GM13976 (cell line): ENCODE results near the gene UCN2.
A peak's percentile ranks its signal among the peaks of the same experiment; 100 is the strongest.

Experiments used
- DNase-seq: peaks from one replicate; pipeline ENCODE4 v3.0.0; 2012; ENCODE audit warnings: low spot score
- in situ Hi-C: fragments of 300-500 bp; cut with MboI; formaldehyde crosslinking; loops from one replicate; pipeline ENCODE4 v1.12.0; 2022; ENCODE audit warnings: low sequenced_read_pairs, mixed read lengths, inconsistent platforms; ENCODE audit not compliant: unreplicated experiment
- TF ChIP-seq, protein P1 (sequence below): IDR thresholded peaks from 2 replicates; pipeline ENCODE4 v1.5.1; 2012; ENCODE audit warnings: borderline replicate concordance, mild to moderate bottlenecking; ENCODE audit not compliant: insufficient read depth; ENCODE audit errors: extremely low read depth, missing control alignments, control extremely low read depth

UCN2 gene

DNA sequence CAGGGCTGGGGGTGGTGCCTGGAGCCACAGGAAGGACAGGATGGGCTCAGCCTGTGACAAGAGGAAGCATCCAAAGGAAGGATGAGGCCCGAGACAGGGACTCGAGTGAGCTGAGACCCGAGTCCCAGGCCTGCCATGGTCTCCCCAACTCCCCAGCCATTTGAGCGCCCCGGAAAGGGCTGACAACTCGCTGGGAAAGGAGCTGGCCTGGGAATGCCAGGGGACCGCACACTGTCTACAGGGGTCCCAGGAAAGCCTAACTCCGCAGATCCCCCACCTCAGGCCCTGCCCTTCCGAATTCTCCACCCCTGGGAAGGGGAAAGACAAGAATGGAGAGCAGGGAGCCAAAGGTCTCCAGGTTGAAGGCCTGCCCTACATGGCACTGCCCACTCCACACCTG is 38.6 kb downstream of the UCN2 start:
- no peak for DNase-seq
- in situ Hi-C loops: no loop called here
- TF ChIP-seq, protein P1, sequence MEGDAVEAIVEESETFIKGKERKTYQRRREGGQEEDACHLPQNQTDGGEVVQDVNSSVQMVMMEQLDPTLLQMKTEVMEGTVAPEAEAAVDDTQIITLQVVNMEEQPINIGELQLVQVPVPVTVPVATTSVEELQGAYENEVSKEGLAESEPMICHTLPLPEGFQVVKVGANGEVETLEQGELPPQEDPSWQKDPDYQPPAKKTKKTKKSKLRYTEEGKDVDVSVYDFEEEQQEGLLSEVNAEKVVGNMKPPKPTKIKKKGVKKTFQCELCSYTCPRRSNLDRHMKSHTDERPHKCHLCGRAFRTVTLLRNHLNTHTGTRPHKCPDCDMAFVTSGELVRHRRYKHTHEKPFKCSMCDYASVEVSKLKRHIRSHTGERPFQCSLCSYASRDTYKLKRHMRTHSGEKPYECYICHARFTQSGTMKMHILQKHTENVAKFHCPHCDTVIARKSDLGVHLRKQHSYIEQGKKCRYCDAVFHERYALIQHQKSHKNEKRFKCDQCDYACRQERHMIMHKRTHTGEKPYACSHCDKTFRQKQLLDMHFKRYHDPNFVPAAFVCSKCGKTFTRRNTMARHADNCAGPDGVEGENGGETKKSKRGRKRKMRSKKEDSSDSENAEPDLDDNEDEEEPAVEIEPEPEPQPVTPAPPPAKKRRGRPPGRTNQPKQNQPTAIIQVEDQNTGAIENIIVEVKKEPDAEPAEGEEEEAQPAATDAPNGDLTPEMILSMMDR: no peak

DNA sequence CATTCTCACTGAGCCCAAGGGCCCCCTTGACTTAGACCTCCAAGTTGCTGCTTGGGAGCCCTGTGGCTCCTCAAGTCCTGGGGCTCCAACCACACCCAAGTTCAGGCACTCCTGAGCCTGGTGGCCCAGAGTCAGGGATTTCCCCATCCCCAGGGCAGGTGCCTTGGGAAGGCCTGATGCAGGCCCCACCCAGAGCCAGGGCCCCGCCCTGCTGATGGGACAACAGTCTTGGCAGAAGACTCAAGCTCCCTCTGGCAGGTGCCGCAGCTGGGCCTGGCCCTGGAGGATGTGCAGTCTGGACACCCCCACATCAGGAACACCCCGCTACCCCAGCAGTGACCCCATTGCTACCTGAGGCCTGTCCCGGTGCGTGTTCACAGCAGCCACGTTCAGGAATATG is 41.9 kb downstream of the UCN2 start:
- TF ChIP-seq, protein P1: no peak
- no peak for DNase-seq

DNA sequence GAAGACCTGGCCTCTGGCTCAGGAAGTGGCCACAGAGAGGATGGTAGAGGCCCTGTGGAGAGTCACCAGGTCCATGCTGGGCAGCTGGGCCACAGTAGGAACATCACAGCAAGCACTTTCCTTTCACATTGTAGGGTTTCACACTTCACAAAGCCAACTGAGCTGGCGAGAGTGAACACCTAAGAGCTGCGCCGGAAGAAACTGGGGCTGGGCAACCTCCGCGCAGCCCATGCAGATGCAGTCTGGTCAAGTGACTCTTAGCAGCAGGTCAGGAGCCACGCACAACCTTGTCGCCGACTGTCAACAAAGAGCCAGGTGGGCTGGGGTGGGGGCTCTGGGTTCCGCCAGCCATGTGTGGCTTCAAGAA is 44.3 kb downstream of the UCN2 start:
- TF ChIP-seq, protein P1: no peak
- no peak for DNase-seq
- in situ Hi-C loops: no loop called here

More for the DNA sequence above, 41.9 kb downstream of the UCN2 start:
- in situ Hi-C loops: no loop called here

DNA sequence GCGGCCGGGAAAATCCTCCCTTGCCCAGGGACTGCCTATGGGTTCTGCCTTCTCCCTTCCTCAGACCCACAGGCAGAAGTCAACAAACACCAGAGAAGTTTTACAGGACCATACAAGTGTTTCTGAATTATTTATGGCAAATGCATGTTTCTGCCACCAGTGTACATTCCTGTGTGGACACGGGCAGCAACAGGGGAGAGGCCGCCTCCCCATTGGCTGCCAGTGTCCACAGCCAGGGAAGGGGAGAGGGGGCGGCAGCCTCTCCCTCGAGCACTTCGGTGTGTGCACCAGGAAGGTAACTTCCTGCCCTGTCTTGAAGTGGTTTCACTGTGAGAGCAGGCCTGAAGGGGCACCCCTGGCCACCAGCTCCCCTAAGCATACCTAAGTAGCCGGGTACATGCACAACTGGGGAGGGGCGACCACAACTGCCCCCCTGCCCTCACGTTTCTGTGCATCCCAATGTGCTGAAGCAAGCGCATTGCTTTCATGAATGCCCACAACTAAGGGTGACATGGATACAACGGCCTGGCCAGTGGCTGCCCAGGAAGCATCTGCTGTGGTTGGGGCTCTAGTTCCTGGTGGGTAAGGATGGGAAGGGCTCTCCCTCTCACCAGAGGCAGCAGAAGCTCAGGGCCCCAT is 44.8 kb downstream of the UCN2 start:
- TF ChIP-seq, protein P1: no peak
- DNase-seq: no peak
- in situ Hi-C loops: no loop called here

DNA sequence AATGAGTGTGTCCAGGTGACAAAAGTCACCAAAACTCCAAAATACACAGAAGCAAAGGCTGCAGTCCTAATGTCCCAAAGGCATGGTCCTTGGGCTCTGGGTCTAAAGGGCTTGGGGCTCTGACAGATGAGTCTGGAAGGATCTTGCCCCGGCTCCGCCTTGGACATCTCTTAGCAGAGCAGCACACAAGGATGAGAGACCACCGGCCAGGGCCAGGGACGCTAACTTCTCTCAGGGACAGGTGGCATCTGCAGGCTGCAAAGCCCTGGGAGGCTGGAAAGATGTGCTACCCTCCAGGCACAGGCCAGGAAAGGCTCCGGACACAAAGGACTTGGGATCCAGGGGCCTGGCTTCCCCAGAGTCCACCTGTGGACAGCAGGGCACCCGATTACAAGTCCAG is 45.5 kb downstream of the UCN2 start:
- in situ Hi-C loops: no loop called here
- peak; percentile 13 for DNase-seq
- TF ChIP-seq, protein P1: no peak

DNA sequence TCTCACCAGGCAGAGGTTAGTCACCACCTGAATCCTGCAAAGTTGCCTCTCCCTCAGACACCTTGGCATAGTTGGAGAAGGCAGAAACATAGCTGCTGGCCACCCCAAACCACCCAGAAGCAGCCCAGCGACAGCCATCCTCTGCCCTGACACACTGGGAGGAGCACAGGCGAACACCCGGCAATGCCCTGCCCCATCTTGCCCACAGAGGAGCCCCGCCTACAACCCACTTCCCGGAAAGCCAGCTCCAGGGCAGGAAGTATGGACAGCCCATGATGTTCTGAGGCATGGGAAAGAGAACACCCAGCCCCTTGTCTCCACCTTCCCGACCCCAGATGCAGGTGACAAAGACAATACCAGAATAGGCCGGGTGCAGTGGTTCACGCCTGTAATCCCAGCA is 47.0 kb downstream of the UCN2 start:
- TF ChIP-seq, protein P1: no peak
- in situ Hi-C loops: no loop called here
- no peak for DNase-seq
